Fibroblast of skin of left biceps (primary cell): Measurements from ENCODE around the gene USP14.
"Not testable (repeated sequence)": the region's sequence is repeated elsewhere in the genome, so short reads cannot be mapped to it uniquely, and the experiment has no call there.

Source experiments
- DNase-seq, 2 experiments: peaks; one replicate each; pipeline ENCODE4 v3.0.0-alpha.2; 2013; ENCODE audit warnings: low read depth in 2 of 2

Gene USP14

DNA sequence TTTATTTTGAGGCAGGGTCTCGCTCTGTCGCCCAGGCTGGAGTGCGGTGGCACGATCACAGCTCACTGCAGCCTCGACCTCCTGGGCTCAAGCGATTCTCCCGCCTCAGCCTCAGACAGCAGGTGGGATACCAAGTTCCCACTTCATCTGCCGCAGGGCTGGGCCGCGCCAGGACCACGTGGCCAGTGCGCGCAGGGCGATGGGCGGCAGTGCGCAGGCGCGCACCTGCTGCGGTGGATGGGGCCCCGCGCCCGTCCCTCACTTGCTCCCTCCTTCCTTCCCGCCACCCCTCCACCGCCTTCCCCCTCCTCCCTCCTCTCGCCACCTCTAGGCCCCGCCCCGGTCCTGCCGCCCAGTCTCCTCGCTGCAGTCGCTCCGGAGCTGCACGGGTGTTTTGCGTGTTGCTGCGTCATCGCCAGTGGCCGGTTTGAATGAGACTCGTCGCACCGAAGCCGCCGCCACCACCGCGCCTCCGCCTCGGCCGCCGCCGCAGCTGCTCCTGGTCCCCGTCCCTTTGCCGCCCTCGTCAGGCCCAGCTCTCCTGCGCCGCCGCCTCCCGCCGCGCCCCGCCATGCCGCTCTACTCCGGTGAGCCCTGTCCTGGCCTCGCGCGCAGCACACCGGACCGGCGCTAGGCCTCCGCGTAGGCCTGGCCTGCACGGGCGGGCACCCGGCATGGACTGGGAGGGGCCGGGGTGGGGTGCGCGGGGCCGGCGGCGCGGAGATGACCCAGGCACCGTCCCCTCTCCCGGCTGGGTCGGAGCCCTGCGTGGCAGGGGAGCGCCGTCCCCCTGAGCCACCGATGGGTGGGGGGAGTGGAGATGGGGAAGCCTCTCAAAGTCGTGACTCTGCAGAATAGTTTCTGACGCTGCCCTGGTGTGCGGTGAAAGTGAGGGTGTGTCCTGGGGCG, at the start of gene USP14:
Gene USP14, plus strand, starts transcription at position 430 of the 909 bp plus-strand sequence. Its CDS starts 142 bp downstream, at position 572.
- peak; percentile 84 to 86 for DNase-seq

DNA sequence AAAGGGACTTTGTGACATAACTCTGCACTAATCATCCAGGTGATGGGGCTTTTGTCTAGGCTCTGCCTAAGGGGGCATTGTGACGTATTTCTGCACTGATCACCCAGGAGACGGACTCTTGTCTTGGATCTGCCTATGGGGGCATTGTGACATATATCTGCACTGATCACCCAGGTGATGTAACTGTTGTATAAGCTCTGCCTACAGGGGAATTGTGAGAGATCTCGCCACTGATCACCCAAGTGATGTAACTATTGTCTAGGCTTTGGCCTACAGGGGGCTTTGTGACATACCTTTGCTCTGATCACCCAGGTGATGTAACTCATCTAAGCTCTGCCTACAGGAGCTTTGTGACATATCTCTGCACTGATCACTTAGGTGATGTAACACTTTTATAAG, 49.7 kb upstream of the USP14 start:
- not testable (repeated sequence) for DNase-seq

DNA sequence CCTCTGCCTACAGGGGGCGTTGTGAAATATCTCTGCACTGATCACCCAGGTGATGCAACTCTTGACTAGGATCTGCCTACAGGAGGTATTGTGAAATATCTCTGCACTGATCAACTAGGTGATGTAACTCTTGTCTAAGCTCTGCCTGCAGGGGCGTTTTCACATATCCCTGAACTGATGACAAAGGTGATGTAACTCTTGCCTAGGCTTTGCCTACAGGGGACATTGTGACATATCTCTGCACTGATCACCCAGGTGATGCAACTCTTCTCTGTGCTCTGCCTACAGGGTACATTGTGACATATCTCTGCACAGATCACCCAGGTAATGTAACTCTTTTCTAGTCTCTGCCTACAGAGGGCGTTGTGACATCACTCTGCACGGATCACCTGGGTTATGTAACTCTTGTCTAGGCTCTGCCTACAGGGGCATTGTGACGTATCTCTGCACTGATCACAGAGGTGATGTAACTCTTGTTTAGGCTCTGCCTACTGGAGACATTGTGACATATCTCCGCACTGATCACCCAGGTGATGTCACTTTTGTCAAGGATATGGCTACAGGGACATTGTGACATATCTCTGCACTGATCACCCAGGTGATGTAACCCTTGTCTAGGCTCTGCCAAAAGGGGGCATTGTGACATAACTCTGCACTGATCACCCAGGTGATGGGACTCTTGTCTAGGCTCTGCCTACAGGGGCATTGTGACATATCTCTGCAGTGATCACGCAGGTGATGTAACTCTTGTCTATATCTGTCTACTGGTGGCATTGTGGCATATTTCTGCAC, 49.0 kb upstream of the USP14 start:
- DNase-seq, result not testable (repeated sequence)

DNA sequence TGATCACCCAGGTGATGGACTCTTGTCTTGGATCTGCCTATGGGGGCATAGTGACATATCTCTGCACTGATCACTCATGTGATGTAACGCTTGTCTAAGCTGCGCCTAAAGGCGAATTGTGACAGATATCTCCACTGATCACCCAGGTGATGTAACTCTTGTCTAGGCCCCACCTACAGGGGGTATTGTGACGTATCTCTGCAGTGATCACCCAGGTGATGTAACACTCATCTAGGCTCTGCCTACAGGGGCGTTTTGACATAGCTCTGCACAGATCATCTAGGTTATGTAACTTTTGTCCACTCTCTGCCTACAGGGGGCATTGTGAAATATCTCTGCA, 48.5 kb upstream of the USP14 start:
- not testable (repeated sequence) for DNase-seq

DNA sequence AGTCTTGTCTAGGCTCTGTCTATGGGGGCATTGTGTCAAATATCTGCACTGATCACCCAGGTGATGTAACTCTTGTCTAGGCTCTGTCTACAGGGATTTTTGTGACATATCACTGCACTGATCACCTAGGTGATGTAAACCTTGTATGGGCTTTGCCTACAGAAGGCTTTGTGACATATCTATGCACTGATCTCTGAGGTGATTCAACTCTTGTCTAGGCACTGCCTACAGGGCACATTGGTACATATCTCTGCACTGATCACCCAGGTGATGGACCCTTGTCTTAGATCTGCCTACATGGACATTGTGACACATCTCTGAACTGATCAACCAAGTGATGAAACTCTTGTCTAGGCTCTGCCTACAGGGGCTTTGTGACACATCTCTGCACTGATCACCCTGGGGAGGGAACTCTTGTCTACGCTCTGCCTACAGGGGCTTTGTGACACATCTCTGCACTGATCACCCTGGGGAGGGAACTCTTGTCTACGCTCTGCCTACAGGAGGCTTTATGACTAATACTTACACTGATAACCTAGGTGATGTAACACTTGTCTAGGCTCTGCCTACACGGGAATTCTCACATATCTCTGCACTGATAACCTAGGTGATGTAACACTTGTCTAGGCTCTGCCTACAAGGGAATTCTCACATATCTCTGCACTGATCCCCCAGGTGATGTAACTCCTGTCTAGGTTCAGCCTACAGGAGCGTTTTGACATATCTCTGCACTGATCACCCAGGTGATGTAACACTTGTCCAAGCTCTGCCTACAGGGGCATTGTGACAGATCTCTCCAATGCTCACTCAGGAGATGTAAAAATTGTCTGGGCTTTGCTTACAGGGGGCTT, 47.8 kb upstream of the USP14 start:
- not testable (repeated sequence) for DNase-seq

DNA sequence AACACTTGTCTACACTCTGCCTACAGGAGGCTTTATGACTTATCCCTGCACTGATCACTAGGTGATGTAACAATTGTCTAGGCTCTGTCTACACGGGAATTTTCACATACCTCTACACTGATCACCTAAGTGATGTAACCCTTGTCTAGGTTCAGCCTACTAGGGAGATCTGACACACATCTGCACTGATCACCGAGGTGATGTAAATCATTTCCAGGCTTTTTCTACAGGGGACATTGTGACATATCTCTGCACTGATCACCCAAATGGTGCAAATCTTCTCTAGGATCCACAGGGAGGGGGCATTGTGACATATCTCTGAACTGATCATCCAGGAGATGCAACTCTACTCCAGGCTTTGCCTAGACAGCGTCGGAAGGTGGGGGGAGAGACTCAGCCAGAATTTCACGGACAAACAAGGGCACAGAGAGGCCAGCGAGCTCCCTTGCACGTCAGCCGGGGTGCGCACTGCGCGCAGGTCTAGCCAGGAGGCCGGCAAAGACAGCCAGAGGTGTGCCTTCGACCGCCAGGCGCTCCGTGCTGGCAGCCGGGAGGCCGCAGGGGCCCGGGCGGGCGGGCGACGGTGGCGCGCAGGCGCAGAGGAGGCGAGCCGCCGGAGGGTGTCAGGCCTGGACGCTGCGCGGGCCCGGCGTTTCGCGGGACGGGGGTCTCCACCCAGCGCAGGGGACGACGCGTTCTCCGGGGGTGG, 46.9 kb upstream of the USP14 start:
- peak; percentile 10 to 20 for DNase-seq

DNA sequence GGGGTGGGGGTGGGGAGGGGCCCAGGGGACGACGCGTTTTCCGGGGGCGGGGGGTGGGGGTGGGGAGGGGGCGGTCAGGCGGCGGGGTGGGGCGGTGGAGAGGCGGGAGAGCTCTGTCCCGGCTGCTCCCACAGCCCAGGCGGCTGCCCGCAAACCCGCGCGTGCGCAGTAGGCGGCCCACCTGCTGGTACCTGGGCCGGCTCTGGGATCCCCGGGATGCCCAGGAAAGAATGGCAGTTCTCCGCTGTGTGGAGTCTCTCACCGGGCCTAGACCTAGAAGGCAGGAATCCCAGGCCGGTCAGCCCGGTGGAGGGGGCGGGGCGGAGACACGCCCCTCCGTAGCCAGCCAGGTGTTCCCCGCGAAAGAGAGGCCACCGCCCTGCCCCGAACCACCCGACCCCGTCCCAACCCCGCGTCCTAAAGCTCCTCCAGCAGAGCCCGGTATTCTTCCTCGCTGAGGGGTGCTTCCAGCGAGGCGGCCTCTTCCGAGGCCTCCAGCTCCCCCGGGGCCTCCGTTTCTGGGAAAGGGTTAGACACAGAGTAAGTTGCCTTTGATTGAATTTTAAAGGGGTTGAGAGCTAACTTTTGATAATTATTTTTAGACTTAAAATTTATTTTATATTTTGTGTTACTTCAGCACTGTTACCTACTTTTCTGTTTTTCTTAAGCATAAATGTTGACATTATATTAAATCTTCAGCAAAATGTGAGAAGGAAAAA, 46.2 kb upstream of the USP14 start:
- DNase-seq, result not testable (repeated sequence)

DNA sequence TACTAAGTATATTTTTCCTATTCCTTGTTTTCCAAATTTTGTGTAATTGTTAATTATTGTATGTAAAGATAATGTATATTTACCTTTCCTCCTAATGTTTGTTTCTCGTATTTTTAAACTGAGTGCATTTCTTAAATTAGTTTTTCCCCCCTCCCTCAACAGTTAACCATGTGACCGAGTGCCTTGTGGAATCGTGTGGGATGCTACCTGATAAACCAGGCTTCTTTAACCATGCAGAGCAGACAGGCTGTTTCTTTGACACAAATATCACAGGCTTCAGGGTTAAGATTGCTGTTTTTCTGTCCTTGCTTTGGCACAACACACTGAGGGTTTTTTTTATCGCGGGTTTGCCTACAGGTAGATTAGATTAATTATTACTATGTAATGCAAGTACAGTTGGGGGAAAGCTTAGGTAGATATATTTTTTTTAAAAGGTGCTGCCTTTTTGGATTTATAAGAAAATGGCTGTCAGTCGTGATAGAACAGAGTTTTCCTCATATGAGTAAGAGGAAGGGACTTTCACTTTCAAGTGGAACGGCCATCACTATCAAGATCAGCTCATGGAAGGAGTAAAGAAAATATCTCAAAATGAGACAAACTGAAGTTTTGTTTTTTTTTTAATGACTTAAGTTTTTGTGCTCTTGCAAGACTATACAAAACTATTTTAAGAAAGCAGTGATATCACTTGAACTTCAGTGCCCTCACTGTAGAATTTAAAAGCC, 37.7 kb upstream of the USP14 start:
- DNase-seq, result not testable (repeated sequence)

DNA sequence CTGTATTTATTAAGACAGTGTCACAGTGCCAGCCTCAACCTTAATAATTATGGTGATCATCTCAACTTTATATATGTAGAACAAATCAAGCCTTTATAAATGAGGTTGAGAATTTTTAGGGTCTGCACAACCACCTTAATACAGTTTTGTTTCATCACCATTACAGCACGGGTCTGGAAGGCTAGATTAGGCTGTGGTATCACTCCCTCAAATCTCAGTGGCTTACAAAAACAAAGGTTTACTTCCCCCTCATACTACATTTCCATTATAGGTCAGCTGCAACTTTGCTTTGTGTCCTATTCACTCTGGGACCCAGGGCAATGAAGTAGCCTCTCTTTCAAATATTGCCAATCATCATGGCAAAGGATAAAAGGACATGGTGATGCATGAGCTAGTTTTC, 23.3 kb upstream of the USP14 start:
- no peak for DNase-seq

DNA sequence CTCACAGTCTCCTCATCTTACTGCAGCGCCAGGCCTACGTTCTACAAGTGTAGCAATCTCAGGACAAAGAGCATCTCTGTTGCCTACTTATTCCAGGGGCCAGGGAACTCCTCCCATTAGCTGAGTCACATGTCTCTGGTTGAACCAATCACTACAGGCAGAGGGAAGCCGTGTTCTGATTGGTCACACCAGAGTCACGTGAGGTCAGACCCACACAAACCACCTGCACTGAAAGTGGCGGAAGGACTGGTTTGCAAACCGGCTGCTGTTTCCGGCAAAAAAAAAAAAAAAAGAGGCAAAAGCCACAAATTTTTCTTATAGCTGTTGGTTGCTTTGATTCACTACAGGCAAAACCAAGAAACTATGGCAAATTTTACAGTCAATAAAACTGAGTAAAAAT, 21.9 kb upstream of the USP14 start:
- no peak for DNase-seq

DNA sequence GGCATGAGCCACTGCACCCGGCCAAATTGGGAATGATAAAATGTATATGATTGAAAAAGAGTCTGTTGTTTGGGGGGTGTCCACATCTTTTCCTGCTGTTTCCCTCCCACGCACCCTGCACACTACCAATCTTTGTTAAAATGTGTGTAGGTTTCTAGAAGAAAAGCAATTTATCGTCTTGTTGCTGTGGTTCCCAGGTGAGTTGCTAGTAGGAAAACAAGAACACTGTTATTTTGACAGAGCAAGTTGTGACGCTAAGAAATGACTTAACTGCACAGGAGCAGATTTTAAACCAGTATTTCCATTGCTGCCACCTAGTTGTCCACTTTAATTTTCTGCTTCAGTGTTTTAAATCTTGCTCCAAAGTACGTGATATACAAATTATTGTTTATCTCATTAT, 21.0 kb upstream of the USP14 start:
- DNase-seq, result no peak

DNA sequence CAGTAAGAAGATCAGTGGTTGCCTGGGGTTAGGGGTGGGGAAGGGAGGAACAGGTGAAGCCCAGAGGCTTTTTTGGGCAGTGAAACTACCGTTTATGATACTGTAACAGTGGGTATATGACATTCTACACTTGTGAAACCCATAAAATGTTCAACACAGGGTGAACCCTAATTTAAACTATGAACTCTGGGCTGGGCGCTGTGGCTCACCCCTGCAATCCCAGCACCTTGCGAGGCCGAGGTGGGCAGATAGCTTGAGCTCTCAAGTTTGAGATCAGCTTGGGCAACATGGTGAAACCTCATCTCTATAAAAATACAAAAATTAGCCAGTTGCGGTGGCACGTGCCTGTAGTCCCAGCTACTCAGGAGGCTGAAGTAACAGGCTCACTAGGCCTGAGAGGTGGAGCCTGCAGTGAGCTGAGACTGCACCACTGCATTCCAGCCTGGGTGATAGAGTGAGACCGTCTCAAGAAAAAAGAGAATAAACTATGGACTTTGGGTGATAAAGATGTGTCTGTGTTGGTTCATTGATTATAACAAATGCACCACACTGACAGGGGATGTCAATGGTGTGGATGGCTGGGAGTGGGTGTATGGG, 17.6 kb upstream of the USP14 start:
- DNase-seq, result no peak

DNA sequence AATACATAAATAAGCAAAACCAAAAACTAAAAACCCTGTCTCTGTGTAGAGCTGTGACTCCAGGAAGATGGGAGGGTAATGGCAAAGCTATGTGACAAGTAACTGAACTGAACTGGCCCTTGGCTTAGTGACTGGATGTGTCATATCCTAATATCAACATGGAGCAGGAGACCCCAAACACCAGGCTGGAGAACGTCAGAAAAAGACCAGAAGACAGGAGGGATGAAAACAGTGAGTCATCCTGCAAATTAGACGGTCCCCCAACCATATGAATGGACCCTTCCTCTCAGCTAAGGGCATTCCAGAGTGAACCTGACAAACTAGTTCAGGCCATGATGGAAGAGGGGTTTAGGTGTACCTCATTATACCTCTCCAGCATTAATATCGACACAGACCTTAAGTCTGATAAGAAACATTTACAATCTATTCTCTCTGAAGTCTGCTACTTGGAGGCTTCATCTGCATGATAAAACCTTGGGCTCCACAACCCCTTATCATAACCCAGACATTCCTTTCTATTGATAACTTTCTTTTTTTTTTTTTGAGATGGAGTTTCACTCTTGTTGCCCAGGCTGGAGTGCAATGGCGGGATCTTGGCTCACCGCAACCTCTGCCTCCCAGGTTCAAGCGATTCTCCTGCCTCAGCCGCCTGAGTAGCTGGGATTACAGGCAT, 15.6 kb upstream of the USP14 start:
- DNase-seq, result not testable (repeated sequence)

DNA sequence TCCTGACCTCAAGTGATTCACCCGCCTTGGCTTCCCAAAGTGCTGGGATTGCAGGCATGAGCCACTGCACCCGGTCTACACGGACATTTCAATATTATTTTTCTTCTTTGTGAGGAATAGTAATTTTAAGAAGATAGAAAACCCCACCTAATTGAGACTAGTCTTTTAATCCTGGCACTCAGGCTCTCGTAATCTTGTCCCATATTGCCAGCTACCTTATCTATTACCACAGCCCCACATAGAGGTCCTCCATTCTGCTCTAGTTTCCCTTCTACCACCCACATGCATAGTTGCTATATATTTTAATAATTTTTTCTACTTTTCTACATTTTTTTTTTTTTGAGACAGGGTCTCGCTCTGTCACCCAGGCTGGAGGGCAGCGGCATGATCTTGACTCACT, 9.5 kb upstream of the USP14 start:
- DNase-seq, result no peak

DNA sequence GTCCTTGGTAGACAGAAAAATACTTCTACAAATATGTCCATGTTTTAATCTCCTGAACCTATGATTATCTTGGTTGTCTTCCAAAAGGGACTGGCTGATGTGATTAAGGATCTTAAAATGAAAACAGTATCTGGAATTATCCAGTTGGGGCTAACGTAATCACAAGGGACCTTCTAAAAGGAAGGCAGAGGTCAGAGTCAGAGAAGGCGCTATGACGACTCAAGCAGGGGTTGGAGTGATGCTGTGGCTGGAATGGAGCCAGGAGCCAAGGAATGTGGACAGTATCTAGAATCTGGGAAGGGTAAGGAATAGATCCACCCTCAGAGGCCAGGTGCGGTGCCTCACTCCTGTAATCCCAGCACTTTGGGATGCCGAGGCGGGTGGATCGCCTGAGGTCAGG, 4.2 kb upstream of the USP14 start:
- DNase-seq, result no peak

DNA sequence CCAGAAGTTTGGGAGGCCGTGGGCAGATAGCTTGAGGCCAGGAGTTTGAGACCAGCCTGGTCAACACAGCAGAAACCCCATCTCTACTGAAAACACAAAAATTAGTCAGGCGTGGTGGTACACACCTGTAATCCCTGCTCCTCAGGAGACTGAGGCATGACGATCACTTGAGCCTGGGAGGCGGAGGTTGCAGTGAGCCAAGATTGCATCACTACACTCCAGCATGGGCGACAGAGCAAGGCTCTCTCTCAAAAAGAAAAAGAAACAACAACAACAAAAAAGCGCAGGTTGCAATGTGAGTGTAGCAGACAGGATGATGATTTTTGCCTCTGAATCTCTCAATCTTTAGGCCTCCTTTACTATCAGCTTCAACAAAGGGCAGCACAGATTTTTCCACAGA, 2.7 kb upstream of the USP14 start:
- no peak for DNase-seq

DNA sequence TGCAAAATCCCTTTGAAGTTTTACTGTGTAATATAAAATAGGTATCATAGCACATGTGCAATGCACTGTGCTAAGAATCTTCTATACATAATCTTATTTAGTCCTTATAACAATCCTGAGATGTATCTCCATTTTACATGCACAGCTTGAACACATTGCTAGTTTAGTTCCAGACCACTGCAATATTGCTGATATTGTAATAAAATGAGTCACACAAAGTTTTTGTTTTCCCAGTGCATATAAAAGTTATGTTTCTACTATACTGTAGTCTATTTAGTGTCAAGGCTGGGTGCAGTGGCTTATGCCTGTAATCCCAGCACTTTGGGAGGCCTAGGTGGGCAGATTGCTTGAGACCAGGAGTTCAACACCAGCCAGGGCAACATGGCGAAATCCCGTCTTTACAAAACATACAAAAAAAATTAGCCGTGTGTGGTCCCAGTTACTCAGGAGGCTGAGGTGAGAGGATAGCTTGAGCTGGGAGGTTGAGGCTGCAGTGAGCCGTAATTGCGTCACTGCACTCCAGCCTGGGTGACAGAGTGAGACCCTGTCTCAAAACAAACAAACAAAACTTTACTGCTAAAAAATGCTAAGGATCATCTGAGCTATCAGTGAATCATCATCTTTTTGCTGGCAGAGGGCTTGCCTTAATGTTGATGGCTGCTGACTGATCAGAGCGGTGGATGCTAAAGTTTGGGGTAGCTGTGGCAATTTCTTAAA, 1.7 kb upstream of the USP14 start:
- DNase-seq, result no peak

DNA sequence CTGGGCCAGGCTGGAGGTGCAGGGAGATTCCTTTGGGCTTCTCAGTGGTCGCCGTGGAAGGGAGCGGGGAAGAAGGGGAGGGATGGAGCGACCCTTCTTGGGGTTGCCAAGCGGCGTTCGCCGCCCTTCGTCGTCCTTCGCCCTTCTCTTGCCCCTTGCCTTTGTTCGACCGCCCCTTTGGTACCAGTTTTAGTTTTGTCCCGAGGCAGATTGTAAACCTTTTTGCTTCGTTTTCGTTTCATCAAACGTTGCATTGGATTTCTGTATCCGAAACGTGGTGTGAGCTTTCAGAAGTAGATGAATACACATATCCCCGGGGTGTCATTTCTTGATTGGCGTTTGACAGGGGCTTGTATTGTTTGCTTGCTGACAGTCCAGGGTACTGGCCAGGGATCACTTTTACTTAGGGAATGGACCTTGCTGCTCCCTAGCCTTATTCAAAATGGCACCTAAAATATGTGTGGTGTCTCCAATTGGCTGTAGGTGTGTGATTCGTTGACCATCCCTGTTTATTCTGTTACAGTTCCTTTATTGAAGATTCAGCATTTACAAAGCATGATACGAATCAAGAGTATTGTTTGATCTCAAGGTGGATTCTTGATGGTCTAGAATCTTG, 788 bp downstream of the USP14 start:
- no peak for DNase-seq
